Lower leg skin (tissue), 4 donors: ENCODE measurements around the gene ZP3. TPM values are rescaled to one million over a fixed set of nuclear protein-coding genes. Genes with fewer than 3 reads are reported as not detected.
"Not testable (repeated sequence)": the region's sequence is repeated elsewhere in the genome, so short reads cannot be mapped to it uniquely, and the experiment has no call there.

Experiments used
- DNase-seq, 2 donors: peaks; one replicate each; pipeline ENCODE4 v3.0.0-alpha.2; 2019; ENCODE audit warnings: low spot score in 2 of 2
- H3K4me3 ChIP-seq: fragments of 200-600 bp; sonication (generic); 2 replicates; pipeline ENCODE4 v1.5.1; 2017; ENCODE audit warnings: mild to moderate bottlenecking, low read depth; ENCODE audit not compliant: poor library complexity, severe bottlenecking
- CTCF ChIP-seq, 3 donors: fragments of 450-650 bp; IDR thresholded peaks; one replicate each; pipeline ENCODE4 v1.5.1; 2016; ENCODE audit warnings: antibody characterized with exemption in 3 of 3, mild to moderate bottlenecking in 3 of 3, moderate library complexity in 2 of 3
- POLR2A ChIP-seq, 2 donors: fragments of 450-650 bp; IDR thresholded peaks; one replicate each; pipeline ENCODE4 v1.6.1; 2016 to 2017; ENCODE audit warnings: antibody characterized with exemption in 2 of 2, mild to moderate bottlenecking in 1 of 2, moderate library complexity in 1 of 2
- WGBS, 2 donors: methylation state at CpG; one replicate each; pipeline ENCODE4 v1.1.5; 2018; 5-methylcytosine and 5-hydroxymethylcytosine counted together
- intact Hi-C: fragments of 100-400 bp; cut with DNase I; formaldehyde crosslinking; loops from one replicate; pipeline ENCODE4 v1.15.0; 2023; ENCODE audit warnings: low total_unique reads
- total RNA-seq, 4 donors: library from RNA; depleted of rRNA; stranded (reverse); fragments of >200 nt; gene quantifications; one replicate each; pipeline ENCODE4 v1.1.0, GENCODE V29; 2016

The ZP3 gene
- total RNA-seq, 4 donors from 2014 or later, result 2.6 to 11.7 (median 4.0) TPM

- DNase-seq, result no peak
- intact Hi-C loops, result no loop called here
- TF ChIP-seq POLR2A (IDR thresholded peaks at IDR 0.05), result no peak
- TF ChIP-seq CTCF (IDR thresholded peaks at IDR 0.05), result no peak
- no peak overlapping the region for H3K4me3 ChIP-seq
These were observed 16.6 kb upstream of the ZP3 start for GRCh38 chr7:76408121-76408560.

GRCh38 chr7:76409537-76409936 lies 15.2 kb upstream of the ZP3 start, which contains the start of gene SSC4D:
TSS of gene SSC4D (minus strand) at chr7:76409697. CDS start at chr7:76404439, 5,258 bp downstream.
- DNase-seq, result no peak
- intact Hi-C loops, result no loop called here
- TF ChIP-seq CTCF (IDR thresholded peaks at IDR 0.05) (no peak), POLR2A (IDR thresholded peaks at IDR 0.05) (no peak)
- 73 to 88% methylated on average over 5 to 6 of the region's 6 CpGs for WGBS, 2 donors
- H3K4me3 ChIP-seq, result no peak within 1 kb of the TSS

GRCh38 chr7:76411626-76412025 lies 13.1 kb upstream of the ZP3 start:
- intact Hi-C loops, result no loop called here
- DNase-seq, result no peak
- no peak for TF ChIP-seq POLR2A (IDR thresholded peaks at IDR 0.05)
- no peak for TF ChIP-seq CTCF (IDR thresholded peaks at IDR 0.05)
- no peak overlapping the region for H3K4me3 ChIP-seq
- 72 to 89% methylated on average over 1 of the region's 1 CpG for WGBS, 2 donors

GRCh38 chr7:76412249-76412648 lies 12.5 kb upstream of the ZP3 start:
- 73 to 76% methylated on average over 5 of the region's 5 CpGs for WGBS, 2 donors
- no peak overlapping the region for H3K4me3 ChIP-seq
- no peak for DNase-seq
- no peak for TF ChIP-seq CTCF (IDR thresholded peaks at IDR 0.05)
- TF ChIP-seq POLR2A (IDR thresholded peaks at IDR 0.05), result no peak
- intact Hi-C loops, result no loop called here

GRCh38 chr7:76417654-76418310 lies 7.0 kb upstream of the ZP3 start:
- intact Hi-C loops, DNase-seq, H3K4me3 ChIP-seq: not testable (repeated sequence)
- WGBS, 2 donors, result 97% methylated on average over 10 of the region's 10 CpGs

- intact Hi-C loops, DNase-seq, H3K4me3 ChIP-seq: not testable (repeated sequence)
- WGBS, 2 donors, result 64 to 78% methylated on average over 6 of the region's 6 CpGs
These were observed 3.7 kb upstream of the ZP3 start for GRCh38 chr7:76421097-76421496.
